Right cardiac atrium (tissue), 5 donors: ENCODE measurements around the gene CCL23. TPM values are rescaled to one million over a fixed set of nuclear protein-coding genes. Genes with fewer than 3 reads are reported as not detected.
"Not testable (repeated sequence)": the region's sequence is repeated elsewhere in the genome, so short reads cannot be mapped to it uniquely, and the experiment has no call there.

ENCODE experiments used
- ATAC-seq, 2 donors: fragments of 200-7000 bp; cut with Tn5 transposase; one replicate each; pipeline versions ENCODE4 v1.8.0 to v1.9.1; 2020; ENCODE audit warnings: moderate library complexity in 2 of 2, mild to moderate bottlenecking in 1 of 2
- DNase-seq, 3 donors: peaks; one replicate each; pipeline ENCODE4 v3.0.0-alpha.2; 2020
- H3K27ac ChIP-seq: one replicate; pipeline ENCODE4 v1.5.1; 2013; ENCODE audit warnings: mild to moderate bottlenecking, low read length, control low read depth, moderate library complexity
- H3K27me3 ChIP-seq: one replicate; pipeline ENCODE4 v1.6.1; 2013; ENCODE audit not compliant: control insufficient read depth, insufficient read depth
- H3K4me1 ChIP-seq: one replicate; pipeline ENCODE4 v1.6.1; 2013; ENCODE audit warnings: low read length; ENCODE audit not compliant: control insufficient read depth, insufficient read depth
- H3K4me3 ChIP-seq: one replicate; pipeline ENCODE4 v1.5.1; 2013; ENCODE audit warnings: low read length, control low read depth
- H3K9me3 ChIP-seq: one replicate; pipeline ENCODE4 v1.6.1; 2013; ENCODE audit warnings: low read length; ENCODE audit not compliant: control insufficient read depth
- WGBS: extraction: QIAGEN DNeasy Blood & Tissue Kit; methylation state at CpG from one replicate; pipeline ENCODE4 v1.1.7; 2013; 5-methylcytosine and 5-hydroxymethylcytosine counted together
- intact Hi-C, 4 donors: fragments of 100-400 bp; cut with DNase I; formaldehyde crosslinking; loops; one replicate each; pipeline versions ENCODE4 v1.11.0 to v1.14.0; 2022 to 2023
- polyA plus RNA-seq: library from polyadenylated mRNA; stranded (reverse); fragments of 200-250 nt; gene quantifications from one replicate; pipeline ENCODE4 v1.2.3, GENCODE V29; 2013
- total RNA-seq, 4 donors: library from RNA; stranded (reverse); fragmentation: NEBNext Ultra II Directional; extraction: Animal tissue kit (Norgen Biotek cat#: 25700); gene quantifications; one replicate each; pipeline ENCODE4 v1.2.1, GENCODE V29; 2021
- donor health status: healthy with polysubstance abuse.
- donor health status: DM: no; HTN: yes; CAD: no.
- donor health status: DM: no; HTN: no; CAD: no.
- donor health status: DM: no; HTN: yes; CAD: no; lungs with severe emphysema.
- donor health status: DM: yes; HTN: yes; CAD: no.

The CCL23 gene
- total and polyA plus RNA-seq, 5 donors = 0.20 to 0.69 (median 0.59) TPM; not detected in 1

DNA sequence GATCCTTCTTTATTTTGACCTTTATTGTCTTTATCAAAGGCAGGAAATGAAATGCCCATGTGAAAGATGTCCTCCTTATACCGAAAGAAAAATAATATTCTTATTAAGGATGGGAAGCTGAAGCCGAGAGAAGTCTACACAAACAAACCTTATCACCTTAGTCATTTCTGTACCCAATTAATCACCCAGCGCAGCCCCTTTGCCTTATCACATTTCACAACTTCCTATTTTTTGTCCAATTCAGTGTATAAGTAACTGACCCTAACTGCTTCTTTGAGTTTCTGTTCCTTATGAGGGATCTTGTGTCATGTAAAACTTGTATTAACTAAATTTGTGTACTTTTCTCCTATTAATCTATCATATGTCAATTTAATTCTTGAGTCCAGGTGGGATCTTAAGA is 16.4 kb upstream of the CCL23 start:
- WGBS = 35% methylated on average over 3 of the region's 3 CpGs
- intact Hi-C loops = no loop called here
- no peak for DNase-seq
- no peaks in the 10 kb centered on the region for H3K9me3 ChIP-seq
- H3K27ac ChIP-seq = no peak overlapping the region
- no peak for ATAC-seq
- H3K4me1 ChIP-seq = no peaks in the 10 kb centered on the region
- H3K4me3 ChIP-seq = no peak overlapping the region
- H3K27me3 ChIP-seq = no peaks in the 10 kb centered on the region

GRCh38 chr17:36030956-36031355 is 13.2 kb upstream of the CCL23 start:
- no peak for ATAC-seq
- Histone ChIP-seq H3K4me3 (no peak overlapping the region), H3K27ac (no peak overlapping the region), H3K9me3 (no peaks in the 10 kb centered on the region), H3K4me1 (no peaks in the 10 kb centered on the region), H3K27me3 (peaks cover 2% of the 10 kb centered on the region)
- DNase-seq = no peak
- intact Hi-C loops = no loop called here
- 95% methylated on average over 1 of the region's 1 CpG for WGBS

- Histone ChIP-seq H3K4me1 (no peaks in the 10 kb centered on the region), H3K27ac (no peak overlapping the region), H3K27me3 (peaks cover 2% of the 10 kb centered on the region), H3K4me3 (no peak overlapping the region), H3K9me3 (no peaks in the 10 kb centered on the region)
- ATAC-seq (no peak), DNase-seq (no peak)
- intact Hi-C loops = no loop called here
- 83% methylated on average over 4 of the region's 4 CpGs for WGBS
These were observed 10.0 kb upstream of the CCL23 start for GRCh38 chr17:36027761-36028160.

GRCh38 chr17:36024106-36024869 is 6.5 kb upstream of the CCL23 start:
- WGBS = 87% methylated on average over 6 of the region's 6 CpGs
- intact Hi-C loops = no loop called here

GRCh38 chr17:36019423-36019822 is 1.7 kb upstream of the CCL23 start:
- ATAC-seq (no peak), DNase-seq (no peak)
- Histone ChIP-seq H3K4me1 (no peaks in the 10 kb centered on the region), H3K9me3 (no peaks in the 10 kb centered on the region), H3K4me3 (no peak overlapping the region), H3K27ac (no peak overlapping the region), H3K27me3 (no peaks in the 10 kb centered on the region)
- intact Hi-C loops = no loop called here
- 85% methylated on average over 2 of the region's 2 CpGs for WGBS

More at GRCh38 chr17:36024106-36024869, 6.5 kb upstream of the CCL23 start:
- Histone ChIP-seq H3K4me1 (no peaks in the 10 kb centered on the region), H3K27ac (no peak overlapping the region), H3K9me3 (no peaks in the 10 kb centered on the region), H3K4me3 (no peak overlapping the region), H3K27me3 (peaks cover 2% of the 10 kb centered on the region)
- DNase-seq = no peak
- no peak for ATAC-seq

- intact Hi-C loops = no loop called here
These were observed 1.2 kb downstream of the CCL23 start for GRCh38 chr17:36016555-36016954.

DNA sequence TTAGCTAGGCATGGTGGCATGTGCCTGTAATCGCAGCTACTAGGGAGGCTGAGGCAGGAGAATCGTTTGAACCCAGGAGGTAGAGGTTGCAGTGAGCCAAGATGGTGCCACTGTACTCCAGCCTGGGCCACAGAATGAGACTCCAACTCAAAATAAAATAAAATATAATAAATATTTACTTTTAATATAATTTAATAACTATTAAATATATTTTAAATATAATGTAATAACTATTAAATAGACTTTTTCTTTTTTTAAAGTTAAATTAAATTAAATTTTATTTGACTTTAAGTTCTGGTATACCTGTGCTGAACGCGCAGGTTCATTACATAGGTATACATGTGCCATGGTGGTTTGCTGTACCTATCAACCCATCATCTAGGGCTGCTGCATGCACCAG is 1.9 kb downstream of the CCL23 start:
- H3K27ac ChIP-seq, H3K27me3 ChIP-seq, H3K9me3 ChIP-seq, DNase-seq, H3K4me1 ChIP-seq, intact Hi-C loops, ATAC-seq, H3K4me3 ChIP-seq: not testable (repeated sequence)
- 90% methylated on average over 4 of the region's 4 CpGs for WGBS

More at GRCh38 chr17:36016555-36016954, 1.2 kb downstream of the CCL23 start:
- no peak overlapping the region for H3K27ac ChIP-seq
- DNase-seq (no peak), ATAC-seq (no peak)
- H3K27me3 ChIP-seq = no peaks in the 10 kb centered on the region
- H3K9me3 ChIP-seq = no peaks in the 10 kb centered on the region
- H3K4me3 ChIP-seq = no peak overlapping the region
- no peaks in the 10 kb centered on the region for H3K4me1 ChIP-seq
- WGBS = 93% methylated on average over 2 of the region's 2 CpGs

DNA sequence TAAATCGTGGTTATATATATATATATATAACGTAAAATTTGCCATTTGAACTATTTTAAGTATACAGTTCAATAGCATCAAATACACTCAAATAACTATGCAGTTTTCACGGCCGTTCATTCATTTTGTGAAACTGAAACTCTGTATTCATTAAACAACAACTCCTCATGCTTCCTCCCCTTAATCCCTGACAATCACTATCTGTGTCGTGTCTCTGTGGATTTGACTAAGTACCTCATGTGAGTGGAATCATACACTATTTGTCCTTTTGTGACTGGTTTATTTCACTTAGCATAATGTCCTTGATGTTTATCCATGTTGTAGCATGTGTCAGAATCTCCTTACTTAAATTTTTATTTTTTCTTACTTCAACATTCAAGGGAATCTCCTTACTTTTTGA is 2.8 kb downstream of the CCL23 start:
- ATAC-seq = no peak
- no peaks in the 10 kb centered on the region for H3K9me3 ChIP-seq
- H3K4me3 ChIP-seq = no peak overlapping the region
- no peaks in the 10 kb centered on the region for H3K4me1 ChIP-seq
- intact Hi-C loops = no loop called here
- H3K27ac ChIP-seq = no peak overlapping the region
- no peak for DNase-seq
- WGBS = 76% methylated on average over 5 of the region's 5 CpGs
- H3K27me3 ChIP-seq = no peaks in the 10 kb centered on the region

DNA sequence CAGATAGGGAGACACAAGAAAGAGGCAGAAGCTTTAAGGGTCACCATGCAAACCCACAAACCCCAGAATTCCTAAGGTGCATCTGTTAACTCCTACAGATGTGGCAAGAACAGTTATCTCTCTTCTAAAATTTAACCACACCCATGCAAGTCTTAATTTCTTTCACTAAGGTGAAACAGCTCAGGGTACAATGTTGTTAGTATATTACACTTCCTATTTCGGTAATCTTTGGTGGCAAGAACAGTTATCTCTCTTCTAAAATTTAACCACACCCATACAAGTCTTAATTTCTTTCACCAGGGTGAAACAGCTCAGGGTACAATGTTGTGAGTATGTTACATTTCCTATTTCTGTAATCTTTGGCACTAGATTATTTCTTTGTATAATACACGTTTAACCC is 6.6 kb downstream of the CCL23 start:
- intact Hi-C loops = no loop called here
- WGBS = 75% methylated on average over 2 of the region's 2 CpGs
- no peak for DNase-seq
- ATAC-seq = no peak
- no peak overlapping the region for H3K4me3 ChIP-seq
- H3K27ac ChIP-seq = no peak overlapping the region
- no peaks in the 10 kb centered on the region for H3K27me3 ChIP-seq
- H3K4me1 ChIP-seq = no peaks in the 10 kb centered on the region
- H3K9me3 ChIP-seq = peaks cover 2% of the 10 kb centered on the region

DNA sequence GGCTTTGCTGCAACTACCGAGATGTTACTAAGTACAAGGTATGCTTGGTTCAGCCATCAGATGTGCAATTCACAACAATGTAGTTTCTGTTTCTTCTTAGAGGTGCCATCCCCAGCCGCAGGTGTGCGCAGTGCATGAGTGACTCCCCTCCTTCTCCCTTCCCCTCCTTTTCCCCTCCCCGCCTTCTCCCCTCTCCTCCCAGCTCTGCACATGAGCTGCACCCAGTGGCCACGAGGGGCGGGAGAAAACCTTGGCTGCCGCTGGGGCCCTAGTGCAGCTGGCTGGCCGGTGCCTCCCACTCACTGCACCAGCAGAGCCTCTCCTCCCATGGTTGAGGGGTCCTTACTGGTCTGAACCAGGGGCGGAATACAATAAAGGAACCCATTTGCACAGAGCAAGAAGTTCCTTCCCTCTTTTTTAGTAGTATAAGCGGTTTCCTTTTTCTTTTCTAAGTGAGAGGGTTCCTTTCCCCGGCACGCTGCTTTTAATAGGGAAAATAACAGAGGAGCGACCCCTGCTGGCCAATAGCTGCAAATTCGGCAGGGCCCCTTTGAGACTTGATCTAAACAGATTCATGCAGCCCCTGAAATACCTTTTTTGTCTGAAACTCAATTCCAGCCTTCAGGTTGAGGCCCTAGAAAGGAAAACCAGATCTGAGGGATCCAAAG is 8.6 kb downstream of the CCL23 start:
- 82% methylated on average over 14 of the region's 14 CpGs for WGBS
- Histone ChIP-seq H3K27me3 (no peaks in the 10 kb centered on the region), H3K4me1 (no peaks in the 10 kb centered on the region), H3K9me3 (peaks cover 2% of the 10 kb centered on the region), H3K27ac (no peak overlapping the region), H3K4me3 (no peak overlapping the region)
- DNase-seq (no peak), ATAC-seq (no peak)
- intact Hi-C loops = no loop called here

GRCh38 chr17:36004594-36005108 is 13.1 kb downstream of the CCL23 start:
- 67% methylated on average over 4 of the region's 4 CpGs for WGBS

More at GRCh38 chr17:36004594-36005108, 13.1 kb downstream of the CCL23 start:
- DNase-seq = no peak
- Histone ChIP-seq H3K27me3 (no peaks in the 10 kb centered on the region), H3K27ac (no peak overlapping the region), H3K9me3 (peaks cover 2% of the 10 kb centered on the region), H3K4me3 (no peak overlapping the region), H3K4me1 (peaks cover 2% of the 10 kb centered on the region)
- intact Hi-C loops = no loop called here
- ATAC-seq = no peak
